IPS-15b (cell line): Measurements from ENCODE around the gene KRTAP10-4.
"Not testable (repeated sequence)": the region's sequence is repeated elsewhere in the genome, so short reads cannot be mapped to it uniquely, and the experiment has no call there.

ENCODE experiments used
- H3K27me3 ChIP-seq: one replicate; pipeline ENCODE4 v1.6.1; 2013; ENCODE audit warnings: low read length; ENCODE audit not compliant: control insufficient read depth, insufficient read depth
- H3K36me3 ChIP-seq: one replicate; pipeline ENCODE4 v1.6.1; 2013; ENCODE audit warnings: low read length; ENCODE audit not compliant: control insufficient read depth, insufficient read depth
- H3K4me1 ChIP-seq: one replicate; pipeline ENCODE4 v1.6.1; 2013; ENCODE audit warnings: mild to moderate bottlenecking, low read length; ENCODE audit not compliant: control insufficient read depth, insufficient read depth
- H3K4me3 ChIP-seq: one replicate; pipeline ENCODE4 v1.5.1; 2013; ENCODE audit warnings: low read depth, low read length
- H3K9ac ChIP-seq: one replicate; pipeline ENCODE4 v1.6.1; 2013; ENCODE audit warnings: low read depth, mild to moderate bottlenecking, low read length
- H3K9me3 ChIP-seq: one replicate; pipeline ENCODE4 v1.6.1; 2013; ENCODE audit warnings: mild to moderate bottlenecking, low read length; ENCODE audit not compliant: control insufficient read depth, insufficient read depth

Gene KRTAP10-4

DNA sequence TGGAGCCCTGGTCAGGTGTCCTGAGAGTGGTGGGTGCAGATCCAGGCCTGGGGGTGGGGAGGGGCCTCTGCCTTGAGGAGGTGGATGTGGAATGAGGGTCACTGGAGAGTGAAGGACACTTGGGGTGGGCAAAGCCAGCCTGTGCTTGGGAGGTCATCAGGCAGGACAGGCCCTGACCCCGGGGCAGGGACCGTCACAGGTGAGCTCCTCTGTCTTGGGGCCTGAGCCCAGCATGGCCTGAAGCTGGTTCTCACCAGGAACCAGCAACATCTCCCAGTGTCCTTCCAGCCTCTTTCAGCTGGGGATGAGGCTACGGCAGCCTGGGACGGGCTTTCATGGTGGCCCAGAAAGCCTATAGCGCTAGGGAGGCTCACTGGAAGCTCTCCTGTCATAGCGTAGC, 21.4 kb upstream of the KRTAP10-4 start:
- Histone ChIP-seq H3K9me3 (no peaks in the 10 kb centered on the region), H3K4me1 (peaks cover 20% of the 10 kb centered on the region), H3K4me3 (no peak overlapping the region), H3K27me3 (no peaks in the 10 kb centered on the region), H3K9ac (no peak overlapping the region), H3K36me3 (peaks cover 2% of the 10 kb centered on the region)

DNA sequence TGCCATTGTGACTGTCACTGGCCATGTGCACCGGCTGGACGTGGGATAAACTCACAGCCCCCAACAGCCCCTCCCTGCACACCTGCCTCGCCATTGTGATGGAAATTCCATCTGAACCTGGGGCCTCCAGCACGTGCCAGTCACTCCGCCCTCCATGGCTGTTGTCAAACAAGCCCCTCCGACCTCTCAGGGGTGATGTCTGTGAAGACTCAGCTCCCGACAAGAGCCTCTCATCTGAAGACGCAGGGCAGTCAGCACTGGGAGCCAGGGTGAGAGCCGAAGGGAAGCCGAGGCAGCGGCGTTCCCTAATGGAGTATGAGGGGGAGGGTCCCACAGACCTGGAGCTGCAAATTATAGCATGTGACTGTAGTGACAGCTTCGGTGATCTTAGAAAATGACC, 20.8 kb upstream of the KRTAP10-4 start:
- Histone ChIP-seq H3K4me1 (peaks cover 19% of the 10 kb centered on the region), H3K9ac (no peak overlapping the region), H3K36me3 (peaks cover 2% of the 10 kb centered on the region), H3K9me3 (no peaks in the 10 kb centered on the region), H3K4me3 (no peak overlapping the region), H3K27me3 (no peaks in the 10 kb centered on the region)

DNA sequence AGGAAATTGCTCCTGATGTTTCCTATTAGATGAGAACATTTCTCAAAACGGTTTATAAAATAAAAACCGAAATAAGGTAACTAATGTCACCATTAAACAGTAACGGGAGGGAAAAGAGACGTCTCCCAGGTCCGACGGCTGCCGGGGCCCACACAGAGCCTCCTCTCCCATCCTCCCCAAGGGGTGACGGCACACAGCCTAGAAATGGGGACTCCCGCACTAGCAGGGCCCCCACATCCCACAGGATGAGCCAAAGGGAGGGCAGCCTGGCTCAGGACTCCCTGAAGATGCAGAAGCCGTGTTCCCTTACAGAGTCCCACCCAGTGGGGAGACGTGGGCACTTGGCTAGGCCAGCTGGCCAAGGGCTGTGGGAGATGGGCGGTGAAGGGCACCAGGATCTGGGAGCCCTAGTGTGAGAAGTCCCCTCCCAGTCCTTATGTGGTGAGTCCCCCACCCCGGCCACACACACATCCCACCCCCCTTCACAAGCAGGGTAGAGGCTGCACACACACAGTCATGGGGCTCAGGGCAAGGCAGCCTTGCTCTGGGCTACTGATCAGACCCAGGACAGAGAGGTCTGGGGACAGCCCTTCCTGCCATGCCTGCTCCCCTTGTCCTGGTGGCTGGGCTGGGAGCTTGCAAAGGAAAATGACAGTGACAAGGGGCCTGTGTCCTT, 18.2 kb upstream of the KRTAP10-4 start:
- no peak overlapping the region for H3K9ac ChIP-seq
- H3K27me3 ChIP-seq, result no peaks in the 10 kb centered on the region
- H3K9me3 ChIP-seq, result no peaks in the 10 kb centered on the region
- H3K4me3 ChIP-seq, result no peak overlapping the region
- peaks cover 6% of the 10 kb centered on the region for H3K4me1 ChIP-seq
- peaks cover 2% of the 10 kb centered on the region for H3K36me3 ChIP-seq

DNA sequence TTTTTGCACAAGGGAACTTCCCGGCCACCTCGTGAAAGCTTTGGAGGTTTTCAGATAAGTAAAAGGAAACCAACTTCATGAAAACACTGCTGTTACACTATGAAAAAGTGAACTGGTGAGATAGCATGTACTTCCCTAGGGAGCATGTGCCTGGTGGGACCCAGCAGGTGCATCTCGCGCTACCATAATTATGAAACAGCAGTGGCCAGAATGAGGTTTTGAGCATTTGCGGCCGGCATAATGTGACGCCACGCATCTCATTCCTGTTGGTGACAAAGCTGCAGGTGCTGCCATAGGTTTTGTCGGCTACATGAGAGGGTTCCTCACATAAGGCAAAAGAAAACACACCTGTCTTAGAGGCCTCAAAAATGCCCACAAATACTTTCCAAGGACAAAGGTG, 16.6 kb upstream of the KRTAP10-4 start:
- H3K4me3 ChIP-seq, result no peak overlapping the region
- H3K36me3 ChIP-seq, result peaks cover 2% of the 10 kb centered on the region
- H3K4me1 ChIP-seq, result peaks cover 3% of the 10 kb centered on the region
- H3K27me3 ChIP-seq, result no peaks in the 10 kb centered on the region
- H3K9ac ChIP-seq, result no peak overlapping the region
- no peaks in the 10 kb centered on the region for H3K9me3 ChIP-seq

DNA sequence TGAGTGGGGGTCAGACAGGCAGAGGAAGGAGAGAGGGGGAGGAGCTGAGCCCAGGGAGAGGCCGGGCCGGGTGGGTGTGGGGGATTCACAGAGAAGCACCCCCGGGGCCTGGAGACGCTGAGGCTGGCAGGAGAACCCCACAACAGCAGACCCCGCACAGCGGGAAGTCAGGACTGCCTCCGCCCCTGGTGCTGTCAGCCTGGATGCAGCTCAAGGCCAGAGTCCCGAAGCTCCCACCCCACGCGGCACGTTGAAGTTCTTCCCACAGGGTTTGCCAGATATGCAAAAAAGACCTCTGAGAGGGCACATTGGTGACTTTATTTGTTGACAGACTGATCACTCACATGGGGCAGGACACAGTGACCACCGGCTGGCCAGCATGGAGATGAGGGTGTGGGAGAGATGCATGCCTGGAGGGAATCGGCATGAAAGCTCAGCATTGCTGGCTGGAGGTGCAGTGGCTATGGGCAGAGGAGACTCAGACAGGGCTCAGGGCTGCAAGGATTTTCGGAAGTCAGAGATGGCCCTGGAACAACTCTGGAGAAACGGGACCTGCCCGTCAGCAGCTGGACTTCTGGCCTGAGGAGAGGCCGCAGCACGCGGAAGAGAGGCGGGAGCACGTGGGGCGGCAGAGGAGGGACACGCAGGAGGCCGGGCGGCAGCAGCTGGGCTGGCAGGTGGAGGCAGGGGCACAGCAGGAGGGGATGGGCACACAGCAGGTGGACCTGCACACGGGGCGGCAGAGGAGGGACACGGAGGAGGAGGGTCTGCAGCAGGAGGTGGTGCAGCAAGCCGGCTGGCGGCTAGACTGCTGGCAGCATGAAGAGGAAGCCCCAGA, 15.8 kb upstream of the KRTAP10-4 start:
- H3K4me3 ChIP-seq, result no peak overlapping the region
- peaks cover 3% of the 10 kb centered on the region for H3K4me1 ChIP-seq
- no peaks in the 10 kb centered on the region for H3K9me3 ChIP-seq
- H3K9ac ChIP-seq, result no peak overlapping the region
- H3K27me3 ChIP-seq, result no peaks in the 10 kb centered on the region
- no peaks in the 10 kb centered on the region for H3K36me3 ChIP-seq

DNA sequence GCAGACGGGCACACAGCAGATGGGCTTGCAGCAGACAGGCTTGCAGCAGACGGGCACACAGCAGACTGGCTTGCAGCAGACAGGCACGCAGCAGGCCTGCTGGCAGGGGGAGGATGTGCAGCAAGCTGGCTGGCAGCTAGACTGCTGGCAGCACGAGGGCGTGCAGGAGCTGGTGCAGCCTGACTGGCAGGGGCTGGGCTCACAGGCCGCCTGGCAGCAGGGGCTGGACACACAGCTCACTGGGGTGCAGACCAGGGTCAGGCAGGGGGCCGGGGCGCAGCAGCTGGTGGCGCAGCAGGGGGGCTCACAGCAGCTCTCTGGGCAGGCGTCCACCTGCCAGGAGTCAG, 15.2 kb upstream of the KRTAP10-4 start:
- not testable (repeated sequence) for H3K9ac ChIP-seq, H3K36me3 ChIP-seq, H3K4me3 ChIP-seq, H3K9me3 ChIP-seq, H3K27me3 ChIP-seq, H3K4me1 ChIP-seq

DNA sequence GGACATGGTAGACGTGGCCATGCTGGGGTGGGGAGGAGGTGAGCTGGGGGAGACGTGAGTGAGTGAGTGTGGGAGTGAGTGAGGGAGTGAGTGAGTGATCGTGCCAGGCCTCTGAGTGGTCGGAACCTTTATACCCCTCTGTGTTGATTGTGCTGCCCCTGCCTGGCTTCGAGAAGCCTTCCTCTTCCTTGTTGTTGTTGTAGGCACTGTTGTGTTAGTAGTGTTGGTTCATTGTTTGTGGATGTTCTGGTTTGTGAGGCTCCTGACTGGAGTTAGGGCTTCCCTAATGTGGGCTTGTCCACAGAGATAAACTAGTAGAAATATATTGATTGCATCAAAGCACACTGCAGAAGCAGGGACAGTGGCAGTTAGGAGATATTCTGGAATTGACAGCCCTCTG, 14.8 kb upstream of the KRTAP10-4 start, which contains the start of gene KRTAP10-3:
KRTAP10-3 (minus strand) TSS at position 101 of the 400 bp plus-strand sequence; CDS start at position 21, 80 bp downstream.
- H3K9ac ChIP-seq, result no peak within 1 kb of the TSS
- H3K27me3 ChIP-seq, result no peaks in the 10 kb centered on the region
- no peaks in the 10 kb centered on the region for H3K4me1 ChIP-seq
- H3K36me3 ChIP-seq, result no peaks in the 10 kb centered on the region
- H3K9me3 ChIP-seq, result no peaks in the 10 kb centered on the region
- H3K4me3 ChIP-seq, result no peak within 1 kb of the TSS

DNA sequence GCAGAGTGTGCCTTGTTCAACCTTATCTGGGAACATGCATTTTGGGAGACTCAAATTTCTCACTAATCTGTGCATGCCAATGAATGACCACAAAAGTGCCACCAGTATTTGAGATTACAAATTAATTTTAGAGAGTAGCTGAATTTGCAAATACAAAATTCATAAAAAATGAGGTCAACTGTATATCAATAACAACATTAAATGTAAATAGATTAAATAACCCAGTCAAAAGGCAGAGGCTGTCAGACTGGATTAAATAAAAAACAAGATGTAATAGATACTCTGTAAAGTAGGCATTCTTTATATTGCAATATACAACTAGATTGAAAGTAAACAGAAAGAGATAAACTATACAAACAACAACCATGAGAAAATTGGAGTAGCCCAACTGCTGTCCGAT, 9.4 kb upstream of the KRTAP10-4 start:
- H3K27me3 ChIP-seq, result no peaks in the 10 kb centered on the region
- no peak overlapping the region for H3K4me3 ChIP-seq
- no peaks in the 10 kb centered on the region for H3K9me3 ChIP-seq
- no peaks in the 10 kb centered on the region for H3K36me3 ChIP-seq
- H3K9ac ChIP-seq, result no peak overlapping the region
- H3K4me1 ChIP-seq, result no peaks in the 10 kb centered on the region

DNA sequence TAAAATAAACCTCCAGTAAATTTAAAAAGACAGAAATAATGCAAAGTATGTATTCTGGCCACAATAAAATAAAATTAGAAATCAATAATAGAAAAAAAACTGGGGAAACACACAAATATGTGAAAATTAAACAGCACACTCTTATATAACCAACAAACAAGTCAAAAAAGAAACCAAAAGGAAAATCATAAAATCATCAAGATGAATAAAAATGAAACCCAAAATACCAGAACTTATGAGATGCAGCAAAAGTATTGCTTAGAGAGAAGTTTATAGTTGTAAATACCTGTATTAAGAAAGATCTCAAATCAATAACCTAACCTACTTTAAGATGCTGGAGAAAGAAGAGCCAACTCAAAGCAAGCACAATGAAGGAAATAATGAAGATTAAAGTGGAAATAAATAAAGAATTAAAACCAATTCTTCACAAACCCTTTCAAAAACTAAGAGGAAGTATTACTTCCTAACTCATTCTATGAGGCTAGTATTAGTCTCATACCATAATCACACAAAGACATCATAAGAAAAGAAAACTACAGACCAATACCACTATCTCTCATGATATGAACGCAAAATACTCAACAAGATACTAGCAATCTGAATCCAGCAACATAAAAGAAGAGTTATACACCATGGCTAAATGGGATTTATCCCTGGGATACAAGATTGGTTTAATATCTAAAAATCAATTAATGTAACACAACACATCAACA, 8.5 kb upstream of the KRTAP10-4 start:
- Histone ChIP-seq H3K9me3 (no peaks in the 10 kb centered on the region), H3K4me1 (no peaks in the 10 kb centered on the region), H3K27me3 (no peaks in the 10 kb centered on the region), H3K9ac (no peak overlapping the region), H3K4me3 (no peak overlapping the region), H3K36me3 (no peaks in the 10 kb centered on the region)

DNA sequence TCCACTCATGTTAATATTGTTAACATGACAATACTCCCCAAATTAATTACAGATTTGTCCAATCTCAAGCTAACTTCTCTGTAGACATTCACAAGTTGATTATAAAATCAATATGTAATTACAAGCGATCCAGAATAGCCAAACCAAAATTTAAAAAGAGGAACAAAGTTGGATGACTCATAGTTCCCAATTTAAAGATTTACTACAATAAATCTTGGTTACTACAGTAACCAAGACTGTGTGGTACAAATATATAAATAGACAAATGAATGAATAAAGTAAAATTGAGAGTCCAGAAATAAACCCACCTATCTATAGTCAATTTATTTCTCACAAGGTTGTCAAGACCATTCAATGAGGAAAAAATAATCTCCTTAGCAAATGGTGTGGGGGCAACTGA, 7.1 kb upstream of the KRTAP10-4 start:
- Histone ChIP-seq H3K4me3 (no peak overlapping the region), H3K27me3 (no peaks in the 10 kb centered on the region), H3K9ac (no peak overlapping the region), H3K36me3 (no peaks in the 10 kb centered on the region), H3K4me1 (no peaks in the 10 kb centered on the region), H3K9me3 (no peaks in the 10 kb centered on the region)

DNA sequence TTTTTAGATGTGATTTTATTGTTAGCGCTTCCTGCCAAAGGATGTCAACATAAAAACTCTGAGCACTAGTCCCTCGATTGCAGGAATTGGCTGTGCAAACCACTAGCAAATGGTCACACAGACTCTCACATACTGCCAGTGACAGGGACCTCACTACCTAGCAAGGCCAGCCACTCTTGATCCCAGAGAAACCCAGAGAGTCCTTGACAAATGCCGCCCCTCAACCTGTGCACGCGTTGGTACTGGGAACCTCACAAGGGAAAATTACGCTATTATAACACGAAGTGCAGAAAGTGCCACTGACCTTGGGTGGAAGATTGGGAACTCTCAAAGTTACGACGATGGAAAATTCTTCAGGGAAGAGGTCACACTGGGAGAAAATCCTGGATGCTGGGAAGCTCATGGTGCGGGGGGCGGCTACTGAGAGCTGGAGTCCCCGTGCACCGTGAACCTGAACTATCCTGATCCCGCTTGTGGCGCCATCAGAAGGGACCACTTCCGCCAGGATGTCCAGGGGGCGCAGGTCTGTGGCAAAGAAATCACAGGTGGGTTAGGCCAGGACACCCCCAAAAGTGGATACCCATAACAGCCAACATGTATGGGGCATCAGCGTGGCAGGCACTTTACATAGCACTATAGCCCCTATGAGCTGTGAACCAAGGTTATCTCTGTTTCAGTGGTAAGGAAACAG, 5.9 kb upstream of the KRTAP10-4 start:
- H3K4me1 ChIP-seq, result no peaks in the 10 kb centered on the region
- no peaks in the 10 kb centered on the region for H3K9me3 ChIP-seq
- H3K27me3 ChIP-seq, result no peaks in the 10 kb centered on the region
- H3K36me3 ChIP-seq, result no peaks in the 10 kb centered on the region
- H3K4me3 ChIP-seq, result no peak overlapping the region
- H3K9ac ChIP-seq, result no peak overlapping the region
